NCI-H2081 (cell line): ENCODE data around the gene AMIGO2.

Source experiments
- DNase-seq, 2 experiments: peaks; one replicate each; lab custom pipeline; 2025; lab: John Stamatoyannopoulos, UW

The AMIGO2 gene

GRCh38 chr12:47098099-47098498 is 18.3 kb upstream of the AMIGO2 start:
- no peak for DNase-seq

GRCh38 chr12:47097276-47097896 is 17.6 kb upstream of the AMIGO2 start:
- DNase-seq, result no peak

GRCh38 chr12:47095446-47096236 is 15.9 kb upstream of the AMIGO2 start:
- DNase-seq, result no peak

- DNase-seq, result no peak
Measured at GRCh38 chr12:47094804-47095203, 15.0 kb upstream of the AMIGO2 start.

- no peak for DNase-seq
Measured at GRCh38 chr12:47091009-47091408, 11.2 kb upstream of the AMIGO2 start.

- DNase-seq, result peak; percentile 79 to 94
Measured at GRCh38 chr12:47088021-47088944, 8.5 kb upstream of the AMIGO2 start.

GRCh38 chr12:47087088-47087688 is 7.4 kb upstream of the AMIGO2 start:
- DNase-seq, result peak; percentile 26 to 81

GRCh38 chr12:47085815-47086252 is 6.1 kb upstream of the AMIGO2 start:
- peak; percentile 60 to 85 for DNase-seq

GRCh38 chr12:47084172-47084571 is 4.4 kb upstream of the AMIGO2 start:
- no peak for DNase-seq

- peak in 1 of 2 experiments; percentile 34 for DNase-seq
Measured at GRCh38 chr12:47082796-47083621, 3.2 kb upstream of the AMIGO2 start.

GRCh38 chr12:47082283-47082682 is 2.5 kb upstream of the AMIGO2 start:
- DNase-seq, result no peak

GRCh38 chr12:47080725-47081502 is 1.2 kb upstream of the AMIGO2 start:
- no peak for DNase-seq

GRCh38 chr12:47079981-47080724 is 394 bp upstream of the AMIGO2 start:
- no peak for DNase-seq

GRCh38 chr12:47078733-47079467 is 859 bp downstream of the AMIGO2 start:
- DNase-seq, result no peak

GRCh38 chr12:47078086-47078395 is 1.7 kb downstream of the AMIGO2 start:
- no peak for DNase-seq

- DNase-seq, result no peak
Measured at GRCh38 chr12:47077206-47078085, 2.3 kb downstream of the AMIGO2 start.

- no peak for DNase-seq
Measured at GRCh38 chr12:47075192-47076084, 4.3 kb downstream of the AMIGO2 start.
